Measurements from ENCODE around the gene GRID1. TPM values are rescaled to one million over a fixed set of nuclear protein-coding genes. Genes with fewer than 3 reads are reported as not detected.

The GRID1 gene
- polyA plus RNA-seq, 1 of the 3 experiments (the other 2 are of a cell fraction), result 0.13 TPM

GRCh38 chr10:85657476-85658113 is 709.0 kb downstream of the GRID1 start:
- Histone ChIP-seq H2AFZ (ENCODE audit: low read depth) (no peak overlapping the region), H3K4me3 (ENCODE audit: low read depth in 2 of 2, low read length in 1 of 2) (no peak overlapping the region), H3K36me3 (replicated peaks in 1 of 2; ENCODE audit: control insufficient read depth in 1 of 2, insufficient read depth in 2 of 2, low read length in 1 of 2) (no peaks in the 10 kb centered on the region), H3K27ac (ENCODE audit: low read depth in 2 of 2, low read length in 1 of 2) (no peak overlapping the region), H3K79me2 (ENCODE audit: insufficient read depth) (no peaks in the 10 kb centered on the region), H3K4me1 (ENCODE audit: control insufficient read depth in 1 of 2, insufficient read depth in 2 of 2, low read depth in 1 of 2, low read length in 1 of 2) (no peaks in the 10 kb centered on the region), H3K9me2 (no peaks in the 10 kb centered on the region), H3K9me3 (no peaks in the 10 kb centered on the region), H3K9ac (no peak overlapping the region), H3F3A (replicated peaks; ENCODE audit: insufficient read depth) (no peaks in the 10 kb centered on the region), H3K4me2 (no peak overlapping the region), H3K27me3 (ENCODE audit: insufficient read depth) (no peaks in the 10 kb centered on the region), H4K20me1 (ENCODE audit: insufficient read depth) (no peaks in the 10 kb centered on the region)
- 28% methylated on average over 4 of the region's 4 CpGs for WGBS (ENCODE audit: low lambda C conversion rate)
- CTCF ChIA-PET, result no interaction called here
- TF ChIP-seq EP300 (IDR thresholded peaks at IDR 0.05; ENCODE audit: borderline replicate concordance in 1 of 2, low read depth in 1 of 2, low read length in 1 of 2), result no peak
- TF ChIP-seq, protein P1, sequence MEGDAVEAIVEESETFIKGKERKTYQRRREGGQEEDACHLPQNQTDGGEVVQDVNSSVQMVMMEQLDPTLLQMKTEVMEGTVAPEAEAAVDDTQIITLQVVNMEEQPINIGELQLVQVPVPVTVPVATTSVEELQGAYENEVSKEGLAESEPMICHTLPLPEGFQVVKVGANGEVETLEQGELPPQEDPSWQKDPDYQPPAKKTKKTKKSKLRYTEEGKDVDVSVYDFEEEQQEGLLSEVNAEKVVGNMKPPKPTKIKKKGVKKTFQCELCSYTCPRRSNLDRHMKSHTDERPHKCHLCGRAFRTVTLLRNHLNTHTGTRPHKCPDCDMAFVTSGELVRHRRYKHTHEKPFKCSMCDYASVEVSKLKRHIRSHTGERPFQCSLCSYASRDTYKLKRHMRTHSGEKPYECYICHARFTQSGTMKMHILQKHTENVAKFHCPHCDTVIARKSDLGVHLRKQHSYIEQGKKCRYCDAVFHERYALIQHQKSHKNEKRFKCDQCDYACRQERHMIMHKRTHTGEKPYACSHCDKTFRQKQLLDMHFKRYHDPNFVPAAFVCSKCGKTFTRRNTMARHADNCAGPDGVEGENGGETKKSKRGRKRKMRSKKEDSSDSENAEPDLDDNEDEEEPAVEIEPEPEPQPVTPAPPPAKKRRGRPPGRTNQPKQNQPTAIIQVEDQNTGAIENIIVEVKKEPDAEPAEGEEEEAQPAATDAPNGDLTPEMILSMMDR (IDR thresholded peaks at IDR 0.05), result no peak
- TF ChIP-seq RFX5 (IDR thresholded peaks at IDR 0.05; ENCODE audit: low read length), result no peak
- no peak for TF ChIP-seq MEF2A (IDR thresholded peaks at IDR 0.05; ENCODE audit: borderline replicate concordance, low read depth)
- DNase-seq, result no peak
- POLR2A ChIA-PET, result no interaction called here

GRCh38 chr10:85655411-85655810 is 711.2 kb downstream of the GRID1 start:
- no peaks in the 10 kb centered on the region for H3K9me2 ChIP-seq
- H3K36me3 ChIP-seq (replicated peaks in 1 of 2; ENCODE audit: control insufficient read depth in 1 of 2, insufficient read depth in 2 of 2, low read length in 1 of 2), result no peaks in the 10 kb centered on the region
- CTCF ChIA-PET, result no interaction called here
- POLR2A ChIA-PET, result no interaction called here
- H4K20me1 ChIP-seq (ENCODE audit: insufficient read depth), result no peaks in the 10 kb centered on the region
- no peaks in the 10 kb centered on the region for H3K9me3 ChIP-seq
- no peaks in the 10 kb centered on the region for H3K79me2 ChIP-seq (ENCODE audit: insufficient read depth)
- H3K27ac ChIP-seq (ENCODE audit: low read depth in 2 of 2, low read length in 1 of 2), result no peak overlapping the region
- WGBS (ENCODE audit: low lambda C conversion rate), result 13% methylated on average over 2 of the region's 2 CpGs
- H3K4me1 ChIP-seq (ENCODE audit: control insufficient read depth in 1 of 2, insufficient read depth in 2 of 2, low read depth in 1 of 2, low read length in 1 of 2), result no peaks in the 10 kb centered on the region; a peak in 1 of 4 replicates
- no peak overlapping the region for H3K9ac ChIP-seq
- no peak for TF ChIP-seq YY1 (IDR thresholded peaks at IDR 0.05; ENCODE audit: low read depth)
- no peak for TF ChIP-seq JUND (IDR thresholded peaks at IDR 0.05)
- no peak for TF ChIP-seq FOXM1 (IDR thresholded peaks at IDR 0.05; ENCODE audit: low read depth)
- TF ChIP-seq CHD2 (IDR thresholded peaks at IDR 0.05; ENCODE audit: low read length, partially characterized antibody), result no peak
- TF ChIP-seq, protein P1 (IDR thresholded peaks at IDR 0.05), result no peak
- TF ChIP-seq USF1 (IDR thresholded peaks at IDR 0.05; ENCODE audit: borderline replicate concordance, low read depth), result no peak
- TF ChIP-seq USF2 (IDR thresholded peaks at IDR 0.05; ENCODE audit: borderline replicate concordance, low read depth, low read length), result no peak
- no peak for TF ChIP-seq FOXJ3 (CRISPR knock-in tag; IDR thresholded peaks at IDR 0.05)
- TF ChIP-seq NFIC (IDR thresholded peaks at IDR 0.05; ENCODE audit: borderline replicate concordance), result no peak
- no peak for TF ChIP-seq SMC3 (IDR thresholded peaks at IDR 0.05; ENCODE audit: low read depth, low read length)
- TF ChIP-seq EP300 (IDR thresholded peaks at IDR 0.05; ENCODE audit: borderline replicate concordance in 1 of 2, low read depth in 1 of 2, low read length in 1 of 2), result no peak
- TF ChIP-seq FOSL2 (IDR thresholded peaks at IDR 0.05; ENCODE audit: borderline replicate concordance, low read depth), result no peak
- TF ChIP-seq MAX (IDR thresholded peaks at IDR 0.05; ENCODE audit: low read depth), result no peak
- no peak for TF ChIP-seq SIN3A (IDR thresholded peaks at IDR 0.05; ENCODE audit: borderline replicate concordance, low read depth, low read length)
- TF ChIP-seq NRF1 (IDR thresholded peaks at IDR 0.05; ENCODE audit: low read depth, low read length), result no peak
- TF ChIP-seq, protein P2, sequence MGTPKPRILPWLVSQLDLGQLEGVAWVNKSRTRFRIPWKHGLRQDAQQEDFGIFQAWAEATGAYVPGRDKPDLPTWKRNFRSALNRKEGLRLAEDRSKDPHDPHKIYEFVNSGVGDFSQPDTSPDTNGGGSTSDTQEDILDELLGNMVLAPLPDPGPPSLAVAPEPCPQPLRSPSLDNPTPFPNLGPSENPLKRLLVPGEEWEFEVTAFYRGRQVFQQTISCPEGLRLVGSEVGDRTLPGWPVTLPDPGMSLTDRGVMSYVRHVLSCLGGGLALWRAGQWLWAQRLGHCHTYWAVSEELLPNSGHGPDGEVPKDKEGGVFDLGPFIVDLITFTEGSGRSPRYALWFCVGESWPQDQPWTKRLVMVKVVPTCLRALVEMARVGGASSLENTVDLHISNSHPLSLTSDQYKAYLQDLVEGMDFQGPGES (IDR thresholded peaks at IDR 0.05; ENCODE audit: low read depth, low read length), result no peak
- no peak for TF ChIP-seq RFX5 (IDR thresholded peaks at IDR 0.05; ENCODE audit: low read length)
- TF ChIP-seq POLR2AphosphoS5 (IDR thresholded peaks at IDR 0.05; ENCODE audit: low read depth, low read length), result no peak
- H3F3A ChIP-seq (replicated peaks; ENCODE audit: insufficient read depth), result no peaks in the 10 kb centered on the region
- no peak overlapping the region for H3K4me3 ChIP-seq (ENCODE audit: low read depth in 2 of 2, low read length in 1 of 2)
- DNase-seq, result no peak
- no peak overlapping the region for H2AFZ ChIP-seq (ENCODE audit: low read depth)
- H3K27me3 ChIP-seq (ENCODE audit: insufficient read depth), result no peaks in the 10 kb centered on the region
- no peak overlapping the region for H3K4me2 ChIP-seq
